GM12878 (cell line): ENCODE results near the gene TNFAIP3. TPM values are rescaled to one million over a fixed set of nuclear protein-coding genes. Genes with fewer than 3 reads are reported as not detected.

ENCODE experiments used
- ATF7 ChIP-seq: fragments of 450-650 bp; IDR thresholded peaks from 2 replicates; pipeline ENCODE4 v1.6.1; 2016; ENCODE audit warnings: low read depth, mild to moderate bottlenecking
- BHLHE40 ChIP-seq, 2 experiments: fragments of 450-650 bp in 1 of 2; IDR thresholded peaks; 2 replicates each; pipeline ENCODE4 v1.6.1; 2011 to 2017; ENCODE audit warnings: low read depth in 2 of 2, borderline replicate concordance in 1 of 2, improper control_type of control experiment in 1 of 2, low read length in 1 of 2, mild to moderate bottlenecking in 1 of 2
- GATAD2B ChIP-seq: fragments of 450-650 bp; conservative IDR thresholded peaks from 2 replicates; pipeline ENCODE4 v1.6.1; 2017; ENCODE audit warnings: low read depth, mild to moderate bottlenecking, moderate library complexity
- MXI1 ChIP-seq: fragments of 150-350 bp; IDR thresholded peaks from 2 replicates; pipeline ENCODE4 v1.6.1; 2011; ENCODE audit warnings: low read depth, mild to moderate bottlenecking, inconsistent platforms, low read length, improper control_type of control experiment
- NFYB ChIP-seq: IDR thresholded peaks from 2 replicates; pipeline ENCODE4 v1.6.1; 2011; ENCODE audit warnings: low read depth, mild to moderate bottlenecking, low read length, improper control_type of control experiment, moderate library complexity; ENCODE audit not compliant: insufficient read depth
- PAX8 ChIP-seq: fragments of 450-650 bp; IDR thresholded peaks from 2 replicates; pipeline ENCODE4 v1.6.1; 2017; ENCODE audit warnings: mild to moderate bottlenecking, moderate library complexity
- STAT1 ChIP-seq: fragments of 450-650 bp; conservative IDR thresholded peaks from 2 replicates; pipeline ENCODE4 v1.6.1; 2014; ENCODE audit warnings: antibody characterized with exemption, mild to moderate bottlenecking
- SUZ12 ChIP-seq: fragments of 200-600 bp; sonication (generic); IDR thresholded peaks from one replicate; pipeline ENCODE4 v1.6.1; 2018; ENCODE audit warnings: antibody characterized with exemption, mild to moderate bottlenecking; ENCODE audit not compliant: unreplicated experiment
- ZBTB40 ChIP-seq: fragments of 450-650 bp; IDR thresholded peaks from 2 replicates; pipeline ENCODE4 v1.6.1; 2016; ENCODE audit warnings: mild to moderate bottlenecking, moderate library complexity, borderline replicate concordance
- ZNF687 ChIP-seq: fragments of 450-650 bp; IDR thresholded peaks from 2 replicates; pipeline ENCODE4 v1.6.1; 2017; ENCODE audit warnings: mild to moderate bottlenecking, moderate library complexity
- ZSCAN29 ChIP-seq: fragments of 450-650 bp; IDR thresholded peaks from 2 replicates; pipeline ENCODE4 v1.6.1; 2017; ENCODE audit warnings: mild to moderate bottlenecking, moderate library complexity
- polyA plus RNA-seq, 11 experiments: library from polyadenylated mRNA; depleted of rRNA in 4 of 11; unstranded in 6 of 11; stranded (reverse) in 5 of 11; fragments of >200 nt; fragmentation: Nextera tagmentation in 4 of 11; fragmentation: Illumina TruSeq in 1 of 11; extraction: Ambion mirVana in 4 of 11; extraction: Trizol in 1 of 11; gene quantifications; 1 replicate in 1 of 11; 2 replicates in 10 of 11; pipeline versions ENCODE4 v1.2.1 to v1.2.3, GENCODE V29; 2011 to 2016; ENCODE audit warnings: inconsistent platforms in 2 of 11, missing spikeins in 2 of 11, low read depth in 1 of 11
- total RNA-seq, 4 experiments: library from RNA; depleted of rRNA in 3 of 4; stranded (reverse); fragments of >200 nt in 3 of 4; fragmentation: Illumina TruSeq in 1 of 4; extraction: Trizol in 1 of 4; gene quantifications; 2 replicates each; pipeline versions ENCODE4 v1.2.1 to v1.2.3, GENCODE V29; 2013 to 2021

TNFAIP3 gene
- total and polyA plus RNA-seq, 10 of the 15 experiments (the other 5 are each of a cell fraction or from before 2014, with no cell fraction given), result 18.0 to 350 (median 127) TPM

GRCh38 chr6:137873273-137873762 is 6.3 kb downstream of the TNFAIP3 start (continued):
- TF ChIP-seq NFYB (peak; percentile 69), ZBTB40 (0 out of 2 replicates have a peak, but pooled peaks have one; percentile 12), SUZ12 (no peak), MXI1 (no peak), PAX8 (no peak), ZSCAN29 (0 out of 2 replicates have a peak, but pooled peaks have one; percentile 35), STAT1 (no peak), ATF7 (peak; percentile 50; the same call in 1 of the 2 replicates), ZNF687 (peak; percentile 53), BHLHE40 (IDR thresholded peaks at IDR 0.05; ENCODE audit: borderline replicate concordance in 1 of 2, low read depth in 2 of 2, low read length in 1 of 2) (no peak), GATAD2B (no peak)
